Raji (cell line): ENCODE measurements around the gene TM4SF4.

Experiments
- POLR2A ChIP-seq: IDR thresholded peaks from 2 replicates; pipeline ENCODE4 v1.6.1; 2011; ENCODE audit warnings: low read depth, low read length, control low read depth; ENCODE audit not compliant: insufficient read depth

The TM4SF4 gene

DNA sequence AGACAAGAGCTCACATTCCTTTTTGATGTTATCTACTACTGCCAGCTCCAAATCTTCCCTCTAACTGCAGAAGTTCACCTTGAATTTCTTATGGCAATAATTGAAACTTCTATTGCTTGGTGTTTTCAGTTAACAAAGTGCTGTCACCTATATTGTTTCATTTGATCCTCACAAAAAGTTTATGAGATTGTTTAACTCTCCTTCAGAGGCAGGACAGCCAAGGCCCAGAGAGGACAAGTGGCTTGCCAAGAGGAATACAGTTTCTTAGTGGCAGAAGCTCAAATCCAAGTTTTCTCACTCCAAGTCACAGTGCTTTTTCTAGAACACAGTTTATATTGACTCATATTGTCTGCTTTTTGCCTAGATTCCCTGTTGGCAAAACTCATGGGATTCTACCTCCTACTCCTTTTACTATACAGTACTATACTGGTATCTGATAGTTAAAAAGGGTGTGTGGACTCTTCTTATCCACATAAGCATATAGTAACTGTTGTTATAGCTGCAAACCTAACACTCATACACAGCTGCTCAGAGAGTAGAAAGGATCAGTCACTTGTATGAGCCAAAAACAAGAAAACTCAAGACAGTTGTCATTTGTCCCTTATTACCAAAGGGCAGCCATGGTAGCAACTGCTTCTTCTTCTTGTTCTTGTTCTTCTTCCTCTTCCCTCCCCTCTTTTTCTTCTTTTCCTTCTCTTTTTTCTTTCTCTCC is 15.9 kb downstream of the TM4SF4 start:
- no peak for TF ChIP-seq POLR2A

DNA sequence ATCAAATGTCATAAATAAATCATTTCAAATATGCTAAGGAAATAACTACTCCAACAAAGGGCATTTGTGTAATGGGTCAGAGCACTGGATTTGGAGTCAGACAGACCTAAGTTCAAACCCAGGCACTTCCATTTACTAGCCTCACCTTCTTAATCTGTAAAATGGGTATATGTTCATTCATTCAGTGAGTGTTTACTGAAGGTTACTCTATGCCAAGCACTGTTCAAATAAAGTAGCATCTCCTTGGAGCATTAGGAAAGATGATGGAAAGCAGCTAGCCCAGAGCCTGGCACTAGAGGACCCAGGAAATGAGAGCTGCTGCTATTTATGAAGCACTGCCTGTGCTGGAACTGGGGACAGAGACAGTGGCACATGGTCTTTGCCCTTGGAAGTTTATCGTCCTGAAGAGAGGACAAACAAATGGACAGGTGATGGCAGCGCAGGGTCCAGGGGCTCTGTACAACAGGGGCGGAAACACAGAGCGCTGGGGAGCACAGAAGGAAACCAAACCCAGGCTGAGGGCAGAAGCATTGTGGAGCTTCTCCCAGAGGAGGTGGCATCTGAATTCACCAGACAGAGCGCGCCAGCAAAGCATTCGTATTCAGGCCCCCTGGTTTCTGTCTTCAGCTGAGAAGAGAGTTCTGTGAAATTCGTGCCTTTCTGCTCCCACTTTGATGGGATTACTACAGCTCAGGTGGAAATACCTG is 19.0 kb downstream of the TM4SF4 start:
- no peak for TF ChIP-seq POLR2A

DNA sequence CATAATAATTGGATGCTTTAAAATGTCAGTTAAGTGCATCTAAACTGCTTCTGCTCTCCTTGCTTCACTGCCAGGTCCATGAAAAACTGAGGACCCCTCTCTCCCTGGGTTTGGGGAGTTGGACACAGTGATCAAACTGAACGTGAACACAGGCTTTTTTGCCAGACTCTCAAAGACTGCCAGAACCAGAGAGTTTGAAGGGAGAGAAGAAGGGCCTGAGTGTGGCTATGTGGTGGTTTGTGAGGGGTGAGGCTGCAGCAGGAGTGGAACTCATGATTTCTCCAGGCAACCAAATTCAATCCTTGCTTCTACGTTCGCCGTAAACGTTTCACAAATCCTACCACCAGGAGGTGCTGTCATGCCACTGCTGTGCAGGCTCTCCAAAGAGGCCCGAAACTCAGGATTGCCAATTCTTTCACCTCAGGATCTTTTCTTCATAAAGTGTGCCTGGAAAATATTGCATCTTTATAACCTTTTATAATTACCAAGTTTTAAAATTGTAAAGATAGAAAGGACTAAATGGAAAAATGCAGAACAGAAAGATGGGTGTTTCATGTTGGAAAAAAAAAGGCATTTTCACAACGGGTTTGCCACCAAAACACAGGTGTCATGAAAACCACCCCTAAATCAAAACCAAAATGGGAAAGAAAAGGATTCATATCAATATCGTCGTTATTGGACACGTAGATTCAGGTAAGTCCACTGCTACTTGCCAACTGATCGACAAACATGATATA is 19.7 kb downstream of the TM4SF4 start:
- no peak for TF ChIP-seq POLR2A

DNA sequence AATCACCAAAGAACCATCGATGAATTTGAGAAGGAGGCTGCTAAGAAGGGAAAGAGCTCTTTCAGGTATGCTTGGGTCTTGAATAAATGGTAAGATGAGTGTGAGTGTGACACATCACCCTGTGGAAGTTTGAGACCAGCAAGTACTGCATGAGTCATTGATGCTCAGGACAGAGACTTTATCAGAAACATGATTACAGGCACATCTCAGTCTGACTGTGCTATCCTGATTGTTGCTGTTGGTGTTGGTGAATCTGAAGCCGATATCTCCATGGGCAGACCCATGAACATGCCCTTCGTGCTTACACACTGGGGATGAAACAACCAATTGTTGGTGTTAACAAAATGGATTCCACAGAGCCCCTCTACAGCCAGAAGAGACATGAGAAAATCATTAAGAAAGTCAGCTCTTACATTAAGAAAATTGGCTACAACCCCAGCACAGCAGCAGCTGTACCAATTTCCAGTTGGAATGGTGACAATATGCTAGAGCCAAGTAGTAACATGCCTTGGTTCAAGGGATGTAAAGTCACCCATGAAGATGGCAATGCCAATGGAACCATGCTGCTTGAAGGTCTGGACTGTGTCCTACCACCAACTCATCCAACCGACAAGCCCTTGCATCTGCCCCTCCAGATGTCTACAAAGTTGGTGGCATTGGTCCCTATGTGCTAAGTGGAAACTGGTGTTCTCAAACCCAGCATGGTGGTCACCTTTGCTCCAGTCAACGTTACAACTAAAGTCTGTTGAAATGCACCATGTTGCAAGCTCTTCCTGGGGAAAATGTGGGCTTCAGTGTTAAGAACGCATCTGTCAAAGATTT is 20.5 kb downstream of the TM4SF4 start:
- TF ChIP-seq POLR2A, result no peak

DNA sequence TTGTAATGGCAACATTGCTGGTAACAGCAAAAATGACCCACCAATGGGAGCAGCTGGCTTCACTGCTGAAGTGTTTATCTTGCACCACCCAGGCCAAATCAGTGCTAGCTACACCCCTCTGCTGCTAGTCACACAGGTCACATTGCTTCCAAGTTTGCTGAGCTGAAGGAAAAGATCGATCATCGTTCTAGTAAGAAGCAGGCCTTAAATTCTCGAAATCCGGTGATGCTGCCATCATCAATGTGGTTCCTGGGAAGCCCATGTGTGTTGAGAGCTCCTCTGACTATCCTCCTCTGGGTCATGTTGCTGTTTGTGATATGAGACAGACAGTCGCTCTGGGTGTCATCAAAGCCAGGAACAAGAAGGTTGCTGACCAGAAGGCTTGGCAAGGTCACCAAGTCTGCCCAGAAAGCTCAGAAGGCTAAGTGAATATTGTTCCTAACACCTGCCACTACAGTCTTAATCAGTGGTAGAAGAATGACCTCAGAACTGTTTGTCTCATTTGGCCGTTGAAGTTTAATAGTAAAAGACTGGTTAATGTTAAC is 21.2 kb downstream of the TM4SF4 start:
- TF ChIP-seq POLR2A, result no peak

DNA sequence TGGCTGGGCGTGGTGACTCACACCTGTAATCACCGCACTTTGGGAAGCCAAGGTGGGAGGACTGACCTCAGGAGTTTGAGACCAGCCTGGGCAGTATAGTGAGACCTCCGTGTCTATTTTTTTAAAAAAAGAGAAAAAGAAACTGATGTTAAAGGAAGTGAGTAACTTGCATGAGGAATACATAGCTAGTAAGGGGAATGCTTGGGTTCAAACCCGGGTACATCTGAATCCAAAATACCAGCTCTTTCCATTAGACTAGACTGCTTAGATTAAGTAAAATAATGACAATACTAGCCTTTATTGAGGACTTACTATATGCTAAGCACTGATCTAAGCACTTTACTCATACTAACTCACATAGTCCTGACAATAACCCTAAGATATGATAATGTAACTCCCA is 22.4 kb downstream of the TM4SF4 start:
- no peak for TF ChIP-seq POLR2A

DNA sequence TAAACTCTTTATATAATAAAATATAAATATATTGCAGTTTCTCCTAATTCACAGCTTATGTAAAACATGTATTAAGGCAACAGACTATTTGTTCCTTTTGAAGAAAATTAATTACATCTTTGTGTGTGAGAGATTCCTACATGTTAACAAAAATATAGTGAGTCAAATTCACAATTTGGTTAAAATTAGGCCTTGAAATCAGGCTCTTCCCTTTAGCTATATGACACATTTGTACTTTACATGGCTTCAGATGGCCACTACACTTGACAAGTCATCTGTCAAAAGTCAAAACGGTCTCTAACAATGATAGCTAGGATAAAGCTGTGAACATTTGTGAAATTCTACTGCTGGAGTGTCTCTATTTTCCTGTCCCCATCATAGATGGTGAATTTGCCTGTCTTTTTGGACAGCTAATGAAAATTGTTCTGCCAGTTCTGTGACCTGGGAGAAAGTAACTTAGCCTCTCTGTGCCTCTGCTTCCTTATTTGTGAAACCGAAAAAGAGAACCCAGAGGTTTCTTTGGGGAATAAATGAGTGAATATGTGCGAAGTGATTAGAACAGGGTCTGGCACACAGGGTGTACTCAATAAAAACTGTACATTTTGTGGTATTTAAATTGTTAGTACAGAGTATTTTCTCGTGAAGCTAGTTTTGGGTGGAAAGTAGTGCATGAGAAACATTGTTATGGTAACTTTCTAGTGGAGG is 23.6 kb downstream of the TM4SF4 start:
- TF ChIP-seq POLR2A, result no peak

DNA sequence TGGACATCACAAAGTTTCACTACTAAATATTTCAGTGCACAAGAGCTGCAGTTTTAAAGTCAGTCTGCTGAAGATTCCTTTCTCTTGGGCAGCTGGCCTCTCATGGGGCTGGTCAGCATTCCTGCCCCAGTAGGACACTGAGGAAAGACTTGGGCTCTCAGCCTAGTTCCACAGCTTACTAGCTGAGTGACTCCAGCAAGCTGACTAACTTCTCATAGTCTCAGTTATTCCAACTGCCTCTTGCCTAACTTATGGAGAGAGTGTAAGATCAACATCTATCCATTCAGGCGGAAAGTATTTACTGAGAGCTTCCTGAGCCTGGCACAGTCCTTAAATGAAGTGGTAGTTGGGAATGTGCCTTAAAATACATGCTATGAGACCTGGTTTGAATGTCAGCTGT is 27.0 kb downstream of the TM4SF4 start:
- no peak for TF ChIP-seq POLR2A

DNA sequence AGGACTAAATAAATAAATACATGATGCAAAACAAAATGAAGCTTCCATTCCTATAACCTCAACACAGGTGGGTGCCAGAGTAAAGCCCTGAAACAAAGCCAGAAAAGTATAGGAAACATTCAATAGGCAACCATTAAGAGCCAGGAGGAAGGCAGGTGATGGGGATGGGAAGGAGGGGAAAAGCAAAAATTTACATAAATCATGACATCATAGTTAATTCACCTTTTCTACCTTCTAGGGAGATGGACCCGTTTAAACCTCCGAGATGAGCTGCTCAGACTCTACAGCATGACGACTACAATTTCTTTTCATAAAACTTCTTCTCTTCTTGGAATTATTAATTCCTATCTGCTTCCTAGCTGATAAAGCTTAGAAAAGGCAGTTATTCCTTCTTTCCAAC is 27.9 kb downstream of the TM4SF4 start:
- TF ChIP-seq POLR2A, result no peak

DNA sequence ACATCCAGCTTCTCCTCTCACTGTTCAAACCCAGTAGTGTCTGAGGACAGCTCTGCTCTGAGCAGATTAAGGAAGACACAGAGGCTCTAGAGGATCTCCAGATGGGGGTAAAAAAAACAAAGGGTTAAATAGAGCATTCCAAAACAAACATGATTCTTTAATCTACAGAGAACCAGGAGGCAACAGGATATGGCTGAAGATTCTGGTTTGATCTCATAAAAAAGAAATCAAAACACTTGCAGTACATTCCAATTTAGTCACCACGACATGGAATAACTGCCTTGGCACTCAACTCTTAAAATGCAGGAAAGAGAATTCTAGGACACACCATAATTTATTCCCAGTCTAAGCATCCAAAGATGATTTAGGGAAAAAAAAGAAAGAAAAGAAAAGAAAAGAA is 32.0 kb downstream of the TM4SF4 start:
- no peak for TF ChIP-seq POLR2A

DNA sequence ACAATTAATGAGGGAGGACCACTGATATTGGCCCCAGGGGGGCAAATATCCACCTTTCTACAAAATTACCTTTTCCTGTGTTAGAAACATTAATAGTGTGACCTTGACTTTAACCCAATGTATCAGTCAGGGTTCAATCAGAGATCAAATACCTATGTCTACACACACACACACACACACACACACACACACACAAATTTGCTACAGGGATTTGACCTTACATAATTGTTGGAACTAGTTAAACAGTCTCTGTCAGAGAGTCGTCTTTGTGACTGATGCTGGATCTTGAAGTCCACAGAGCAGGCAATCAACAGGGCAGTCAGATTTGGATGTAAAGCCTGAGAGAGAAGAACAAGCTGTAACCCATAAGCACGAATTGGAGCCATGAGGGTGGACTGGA is 32.5 kb downstream of the TM4SF4 start:
- TF ChIP-seq POLR2A, result no peak

DNA sequence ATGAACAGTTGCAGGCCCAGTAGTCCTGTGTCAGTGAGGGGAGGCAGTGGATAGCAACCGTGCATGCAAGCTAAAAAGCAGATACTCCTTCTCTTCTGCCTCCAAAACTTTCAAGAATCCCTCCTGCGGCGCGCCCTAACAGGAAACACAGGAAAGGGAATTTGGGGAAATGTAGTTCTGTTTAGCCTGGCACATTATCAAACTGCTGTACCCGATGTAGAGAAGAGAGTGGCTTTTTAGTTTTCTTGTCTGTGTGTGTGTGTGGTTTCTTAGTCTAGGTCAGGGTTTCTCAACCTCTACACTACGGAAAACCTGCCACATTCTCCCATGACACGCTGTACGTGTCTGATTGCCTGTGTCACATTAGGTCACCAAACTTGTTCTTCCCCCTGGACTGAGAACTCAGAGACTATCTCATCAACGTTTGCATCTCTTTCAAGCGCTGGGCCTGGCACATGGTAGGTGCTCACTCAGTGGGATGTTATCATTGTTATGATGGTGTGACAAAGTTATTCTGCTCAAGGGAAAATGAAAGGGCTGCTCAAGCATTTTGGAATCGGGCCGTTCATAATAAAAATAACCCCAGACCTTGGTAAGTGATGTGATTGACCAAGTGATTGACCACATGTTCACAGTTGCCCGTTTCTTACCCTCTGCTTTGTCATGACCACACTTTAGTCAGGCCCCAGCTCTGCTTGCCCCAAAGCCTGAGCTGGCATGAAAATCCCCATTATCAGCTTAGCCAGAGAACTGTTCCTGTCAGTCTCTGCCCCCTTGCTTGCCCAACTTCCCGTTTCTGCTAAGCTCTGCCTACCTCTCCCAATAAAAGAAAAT is 33.2 kb downstream of the TM4SF4 start:
- no peak for TF ChIP-seq POLR2A

DNA sequence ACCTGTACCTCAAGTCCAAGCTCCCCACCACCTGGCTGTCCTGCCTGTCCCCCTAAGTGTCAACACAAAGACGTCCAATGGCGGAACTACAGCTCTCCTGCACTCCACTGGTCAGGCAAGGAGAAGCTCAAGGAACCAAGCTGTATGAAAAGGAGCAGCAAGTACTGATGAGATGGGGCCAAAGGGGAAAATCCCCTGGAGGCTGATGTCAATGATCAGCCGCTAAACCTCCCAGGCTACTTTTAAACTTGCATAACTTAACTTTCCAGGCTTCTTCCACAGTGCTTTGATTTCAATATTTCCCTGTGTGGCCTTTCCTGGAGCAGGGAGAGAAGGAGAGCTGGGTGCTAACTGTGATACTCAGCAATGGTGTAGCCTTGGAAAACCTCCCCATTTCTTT is 35.0 kb downstream of the TM4SF4 start:
- TF ChIP-seq POLR2A, result no peak
